HG02885 (cell line): ENCODE results near the gene SLC47A2.

Source experiments
- ATAC-seq: cut with Tn5 transposase; IDR thresholded peaks from one replicate; pipeline ENCODE4 v1.9.1; 2021; ENCODE audit warnings: mild to moderate bottlenecking; ENCODE audit not compliant: unreplicated experiment, poor library complexity

Gene SLC47A2

DNA sequence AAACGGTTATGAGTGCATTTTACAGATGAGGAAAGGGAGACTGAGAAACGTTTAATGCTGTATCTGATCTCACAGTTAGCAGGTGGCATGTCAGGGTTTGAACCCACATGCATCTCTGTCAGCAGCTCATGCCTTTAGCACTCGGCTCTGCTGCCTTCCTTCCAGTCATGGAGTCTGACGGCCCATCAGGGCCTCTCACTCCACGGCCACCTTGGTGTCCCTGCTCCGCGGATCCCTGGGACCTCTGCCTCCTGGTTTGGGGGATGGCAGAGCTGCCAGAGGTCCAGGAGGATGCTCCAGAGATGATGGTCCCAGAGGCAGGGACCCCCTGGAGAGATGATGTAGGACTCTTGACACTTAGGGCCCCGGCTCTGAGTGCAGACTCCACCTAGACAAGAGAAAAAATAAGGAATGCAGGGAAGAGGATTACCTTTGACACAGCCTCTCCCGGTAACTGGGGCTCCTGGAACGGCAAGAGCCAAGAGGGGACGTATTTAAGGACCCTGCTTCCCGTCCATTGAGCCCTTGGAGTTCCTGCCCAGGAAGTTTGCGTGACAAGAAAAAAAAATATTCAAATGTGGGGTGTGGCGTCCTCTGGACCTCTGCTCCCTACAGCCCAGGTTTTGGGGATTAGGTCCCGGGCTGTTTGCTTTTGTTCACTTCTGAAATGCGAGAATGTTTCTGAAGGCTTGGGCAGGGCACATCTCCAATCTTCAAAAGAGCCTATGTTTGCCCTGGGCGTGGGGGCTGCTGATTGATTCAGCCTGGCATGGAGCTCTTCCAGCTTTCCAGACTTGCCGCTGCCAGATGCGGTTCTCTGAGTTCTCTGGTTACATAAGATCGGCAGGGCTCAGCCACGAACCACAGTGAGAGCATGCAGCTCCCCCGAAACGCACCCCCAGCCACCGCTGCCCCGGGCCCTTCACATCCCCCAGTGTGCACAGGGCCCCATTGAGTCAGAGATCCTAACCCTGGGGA lies 31.7 kb upstream of the SLC47A2 start, which contains the start of gene ALDH3A1:
Gene ALDH3A1 (minus strand): TSS at position 470 of the 978 bp plus-strand sequence. CDS start 3,169 bp downstream, outside the sequence.
- ATAC-seq, result no peak

DNA sequence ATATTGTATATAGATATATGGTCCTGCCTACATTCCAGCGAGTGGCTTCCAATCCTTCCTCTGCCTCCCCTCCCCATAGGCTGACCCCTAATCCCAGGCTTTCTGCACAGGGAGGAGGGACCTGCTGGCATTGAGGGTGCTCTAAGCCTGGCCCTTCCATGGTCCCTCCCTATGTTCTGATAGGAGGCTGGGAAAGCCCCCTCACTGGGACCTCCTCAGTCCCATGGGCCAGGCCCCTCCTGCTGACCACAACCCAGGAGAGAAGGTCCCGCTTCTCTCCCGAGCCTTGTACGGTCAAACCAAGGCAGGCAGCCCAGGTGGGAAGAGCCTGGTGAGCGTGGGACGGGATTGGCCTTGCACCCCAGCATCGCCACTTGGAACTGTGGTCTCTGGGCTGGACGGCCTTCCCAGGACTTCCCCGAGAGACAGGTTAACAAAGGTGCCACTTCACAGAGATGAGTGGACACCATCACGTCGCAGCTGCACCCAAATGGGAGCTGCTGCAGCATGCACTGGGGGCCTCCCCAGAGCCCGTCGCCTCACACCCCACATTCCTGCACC lies 30.9 kb upstream of the SLC47A2 start:
- no peak for ATAC-seq

DNA sequence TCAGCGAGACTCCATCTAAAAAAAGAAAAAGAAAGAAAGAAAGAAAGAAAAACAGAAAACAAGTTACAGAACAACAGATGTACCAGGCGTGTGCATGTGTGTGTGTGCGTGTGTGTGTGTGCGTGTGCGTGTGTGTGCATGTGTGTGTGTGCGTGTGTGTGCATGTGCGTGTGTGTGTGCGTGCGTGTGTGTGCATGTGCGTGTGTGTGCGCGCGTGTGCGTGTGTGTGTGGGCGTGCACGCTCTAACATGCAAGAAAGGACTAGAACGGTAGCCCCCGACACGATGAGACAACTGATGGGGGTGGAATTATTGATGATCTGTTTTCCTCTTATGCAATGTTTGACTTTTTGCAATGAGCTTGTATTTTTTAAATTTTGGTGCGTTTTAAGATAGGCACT lies 30.1 kb upstream of the SLC47A2 start:
- no peak for ATAC-seq

DNA sequence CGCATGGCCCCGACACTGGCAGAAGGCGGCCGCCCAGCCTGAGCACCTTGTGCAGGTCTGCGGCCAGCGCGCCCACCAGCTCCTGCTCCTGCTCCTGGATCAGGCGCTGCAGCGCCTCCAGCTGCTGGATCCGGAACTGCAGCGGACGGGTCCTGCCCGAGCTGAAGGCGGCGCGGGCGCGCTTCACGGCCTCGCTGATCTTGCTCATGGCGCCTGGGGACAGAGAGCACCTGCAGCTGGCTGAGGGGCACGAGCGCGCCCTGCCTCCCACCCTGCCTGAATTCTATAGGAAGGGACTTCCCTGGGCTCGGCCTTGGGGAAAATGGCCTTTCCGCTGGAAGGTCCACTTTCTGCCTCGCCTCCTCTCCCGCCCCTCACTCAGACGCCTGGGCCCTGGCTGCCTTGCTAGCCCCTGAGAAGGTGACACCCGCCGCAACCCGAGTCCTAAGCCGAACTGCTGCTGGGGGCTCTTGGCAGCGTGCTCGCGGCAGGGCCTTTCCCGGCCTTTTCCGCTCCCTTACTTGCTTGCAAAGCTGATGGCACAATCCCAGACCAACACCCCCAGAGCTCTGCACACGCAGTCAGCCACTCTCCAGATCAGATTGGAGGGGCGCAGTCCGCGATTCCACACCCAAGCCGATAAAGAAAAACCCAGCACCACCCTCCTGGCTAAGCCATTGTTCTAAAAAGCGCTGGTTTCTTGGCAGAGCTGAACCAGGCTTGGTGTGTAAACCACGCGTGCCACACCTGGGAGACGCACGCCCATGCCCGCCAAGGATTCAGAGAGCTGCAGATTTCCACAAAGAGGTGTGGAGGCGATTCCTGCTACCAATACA lies 28.8 kb upstream of the SLC47A2 start:
- ATAC-seq, result peak; percentile 80

DNA sequence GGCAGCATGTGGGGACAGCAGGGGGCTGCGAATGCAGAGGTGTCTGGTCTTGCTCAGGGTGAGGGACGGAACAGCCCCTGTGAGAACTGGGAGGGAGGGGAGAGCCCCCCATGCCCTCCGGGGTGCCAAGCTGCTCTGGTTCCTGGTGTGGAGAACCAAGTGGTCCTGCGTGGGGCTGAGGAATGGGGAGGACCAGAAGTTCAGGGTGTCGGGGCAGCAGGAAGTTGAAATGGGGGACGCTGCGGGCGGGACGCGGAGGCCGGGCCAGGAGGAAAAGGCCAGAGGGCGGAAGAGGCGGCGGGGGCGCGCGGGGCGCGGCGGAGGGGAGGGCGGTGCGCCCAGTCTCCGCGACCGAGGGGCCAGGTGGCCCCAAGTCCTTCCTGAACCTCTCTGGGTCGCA lies 28.1 kb upstream of the SLC47A2 start:
- ATAC-seq, result peak; percentile 19

DNA sequence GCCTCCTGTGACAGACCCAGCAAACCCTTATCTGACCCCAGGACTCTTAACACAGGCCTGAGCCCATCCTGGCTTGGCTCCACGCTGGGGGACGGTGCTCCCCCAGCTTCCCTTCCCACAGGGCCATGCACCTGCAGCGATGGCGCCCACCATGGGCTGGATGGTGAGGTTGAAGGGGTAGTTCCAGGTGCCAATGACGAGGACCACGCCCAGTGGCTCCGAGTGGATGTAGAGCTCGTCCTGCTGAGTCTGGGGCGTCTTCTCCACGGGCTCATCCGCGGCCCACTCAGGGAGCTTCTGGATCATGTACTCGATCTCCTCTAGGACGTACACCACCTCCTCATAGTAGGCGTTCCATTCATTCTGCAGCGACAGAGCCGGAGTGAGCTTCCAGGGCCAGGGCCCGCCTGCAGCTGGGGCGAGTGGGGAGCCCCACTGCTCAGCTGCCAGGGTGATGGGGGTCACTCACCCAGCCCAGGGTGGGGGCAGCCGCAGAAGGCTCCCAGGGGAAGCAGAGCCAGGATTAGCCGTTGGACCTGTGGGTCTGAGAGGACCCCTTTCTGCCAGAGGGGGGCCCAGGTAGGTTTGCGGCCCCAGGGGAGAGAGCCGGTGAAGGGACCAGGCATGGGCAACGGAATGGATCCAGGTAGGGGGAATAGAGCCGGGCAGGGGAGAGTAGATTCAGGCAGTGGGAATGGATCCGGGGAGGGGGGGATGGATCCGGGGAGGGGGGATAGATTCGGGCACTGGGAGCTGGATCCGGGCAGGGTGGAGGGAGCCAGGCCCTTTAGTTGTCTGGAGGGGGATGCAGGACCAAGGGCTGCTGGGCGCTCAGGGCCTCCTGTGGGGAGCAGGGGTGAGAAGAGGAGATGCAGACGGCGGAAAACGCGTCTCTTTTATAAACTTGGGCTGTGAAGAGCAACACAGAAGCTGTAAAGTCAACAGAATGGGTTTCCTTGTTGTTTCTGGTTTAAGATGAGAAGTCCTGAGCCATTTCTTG lies 27.0 kb upstream of the SLC47A2 start:
- no peak for ATAC-seq

DNA sequence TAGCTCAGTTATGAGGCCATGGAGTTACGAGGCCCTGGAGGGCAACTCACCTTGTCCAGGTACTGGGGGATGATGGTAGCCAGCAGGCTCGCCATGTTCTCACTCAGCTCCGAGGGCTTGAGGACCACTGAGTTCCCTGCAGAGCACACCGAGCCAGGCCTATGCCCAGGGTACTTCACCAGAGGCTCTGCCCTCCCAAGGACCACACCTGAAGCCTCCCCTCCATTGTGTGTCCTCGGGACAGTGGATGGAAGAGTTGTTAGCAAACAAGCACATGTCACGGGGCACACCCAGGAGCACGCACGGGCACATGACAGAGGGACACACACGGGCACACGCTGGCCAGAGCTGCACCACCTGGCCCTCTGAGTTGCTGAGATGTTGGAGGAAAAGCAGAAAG lies 26.1 kb upstream of the SLC47A2 start:
- ATAC-seq, result no peak

DNA sequence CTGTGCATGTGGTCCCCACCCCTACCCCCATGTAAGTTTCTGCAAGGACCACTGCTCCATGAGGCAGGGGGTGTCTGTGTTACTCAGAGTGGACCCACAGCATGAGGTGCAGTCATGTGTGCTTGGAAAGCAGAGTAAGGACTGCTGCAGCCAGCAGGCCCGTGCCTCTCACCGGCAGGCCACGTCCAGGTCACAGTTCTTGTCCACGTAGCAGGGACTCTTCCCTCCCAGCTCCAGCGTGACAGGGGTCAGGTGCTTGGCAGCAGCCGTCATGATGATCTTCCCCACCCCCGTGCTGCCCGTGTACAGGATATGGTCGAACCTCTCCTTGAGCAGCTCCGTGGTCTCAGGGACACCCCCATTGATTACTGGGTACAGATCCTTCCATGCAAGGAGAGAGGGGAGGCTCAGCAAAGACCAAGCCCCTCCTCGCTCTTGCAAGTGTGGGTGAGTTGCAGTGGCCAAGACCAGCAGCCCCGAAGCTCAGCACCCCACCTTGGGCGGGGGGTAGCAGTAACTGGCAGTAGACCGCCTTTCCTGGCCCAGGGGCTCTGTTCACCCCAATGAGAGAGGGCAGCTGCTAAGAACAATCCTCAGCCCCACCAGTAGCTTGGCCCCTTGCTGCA lies 25.6 kb upstream of the SLC47A2 start:
- no peak for ATAC-seq

DNA sequence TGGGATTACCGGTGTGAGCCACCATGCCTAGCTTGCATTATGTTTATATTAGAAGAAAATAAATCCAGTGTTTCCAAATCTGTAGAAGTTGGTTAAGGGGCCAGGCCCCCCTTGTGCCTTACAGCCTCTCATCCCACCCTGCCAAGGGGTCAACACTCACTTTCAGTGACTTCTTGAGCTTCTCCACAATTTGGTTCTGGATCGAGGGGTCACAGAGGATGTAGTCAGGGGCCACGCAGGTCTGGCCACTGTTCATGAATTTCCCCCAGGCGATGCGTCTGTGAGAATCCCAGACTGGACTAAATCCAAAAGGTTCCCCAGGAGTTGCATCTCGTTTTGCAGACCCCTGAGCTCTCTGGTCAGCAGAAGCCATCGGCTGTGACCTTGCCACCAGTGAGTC lies 24.5 kb upstream of the SLC47A2 start:
- no peak for ATAC-seq

DNA sequence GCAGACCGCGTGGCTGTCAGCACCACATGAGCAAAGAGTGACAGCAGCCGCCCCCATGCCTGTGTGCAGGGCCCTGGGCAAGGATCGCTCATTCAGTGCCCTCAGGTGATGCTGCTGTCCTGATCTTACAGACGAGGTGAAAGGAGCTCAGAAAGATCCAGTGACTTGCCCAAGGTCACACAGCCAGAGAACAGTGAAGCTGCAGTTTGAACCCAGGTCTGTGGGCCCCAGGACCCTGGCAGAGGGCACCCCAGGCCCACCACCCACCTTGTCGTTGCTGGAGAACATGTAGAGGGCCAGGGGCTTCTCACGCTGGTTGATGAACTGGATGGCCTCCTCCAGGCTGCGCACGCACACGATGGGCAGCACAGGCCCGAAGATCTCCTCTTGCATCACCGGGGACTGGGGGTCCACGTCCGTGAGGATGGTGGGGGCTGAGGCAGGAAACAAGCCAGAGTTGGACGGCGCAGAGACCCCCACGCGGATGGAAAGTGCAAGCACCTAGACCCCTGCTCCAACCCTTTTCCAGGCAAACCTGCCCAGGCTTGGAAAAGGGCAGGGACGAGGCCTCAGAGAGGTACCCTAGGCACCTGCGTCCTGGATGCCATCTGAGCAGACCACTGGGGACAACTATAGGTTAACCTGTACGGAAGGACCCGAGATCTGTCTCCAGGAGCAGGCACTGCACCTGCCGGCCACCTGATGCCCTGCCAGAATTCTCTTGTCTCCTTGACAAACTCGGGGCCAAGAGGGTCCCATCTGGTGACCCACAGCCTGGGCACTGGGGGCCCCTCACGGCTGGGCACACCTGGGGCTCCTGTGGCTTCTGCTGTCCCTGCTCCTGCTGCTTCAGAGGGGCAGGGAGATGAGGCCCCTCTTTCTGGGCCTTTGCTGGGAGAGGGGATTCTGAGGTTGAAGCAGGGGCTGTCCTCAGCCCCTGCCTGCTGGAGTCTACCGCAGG lies 23.1 kb upstream of the SLC47A2 start:
- no peak for ATAC-seq

DNA sequence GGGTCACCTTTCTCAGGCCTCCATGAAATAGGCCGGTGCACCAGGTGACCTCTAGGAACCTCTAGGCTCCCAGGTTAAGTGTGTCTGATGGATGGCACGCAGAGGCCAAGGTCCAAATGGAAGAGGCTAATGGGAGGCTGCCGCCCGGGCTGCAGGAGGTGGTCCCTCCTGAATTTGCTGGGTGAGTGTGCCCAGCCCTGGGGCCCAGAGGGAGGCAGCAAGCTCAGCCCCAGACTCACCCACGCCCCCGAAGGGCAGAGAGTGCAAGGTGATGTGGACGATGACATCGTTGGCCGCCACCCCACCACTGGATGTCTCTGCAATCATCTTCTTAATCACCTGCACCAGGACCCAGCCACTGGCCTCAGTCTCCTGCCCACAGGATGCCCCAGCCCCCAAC lies 22.4 kb upstream of the SLC47A2 start:
- no peak for ATAC-seq

DNA sequence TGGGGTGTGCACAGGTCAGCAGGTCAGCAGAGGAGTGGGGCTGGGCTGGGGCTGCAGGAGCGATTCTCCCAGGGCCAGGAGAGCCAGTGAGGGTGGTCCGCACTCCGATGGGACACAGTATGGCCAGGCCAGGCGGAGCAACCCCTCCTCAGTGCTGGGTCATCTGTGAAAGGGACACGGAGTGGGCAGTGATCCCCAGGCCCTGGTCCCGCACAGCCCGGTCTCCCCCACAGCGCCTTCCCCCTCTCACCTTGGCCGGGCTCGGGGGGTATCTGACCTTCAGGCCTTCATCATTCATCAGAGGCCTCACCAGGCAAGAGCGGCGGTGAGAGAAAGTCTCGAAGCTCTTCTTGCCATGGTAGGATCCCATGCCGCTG lies 21.7 kb upstream of the SLC47A2 start:
- ATAC-seq, result no peak

DNA sequence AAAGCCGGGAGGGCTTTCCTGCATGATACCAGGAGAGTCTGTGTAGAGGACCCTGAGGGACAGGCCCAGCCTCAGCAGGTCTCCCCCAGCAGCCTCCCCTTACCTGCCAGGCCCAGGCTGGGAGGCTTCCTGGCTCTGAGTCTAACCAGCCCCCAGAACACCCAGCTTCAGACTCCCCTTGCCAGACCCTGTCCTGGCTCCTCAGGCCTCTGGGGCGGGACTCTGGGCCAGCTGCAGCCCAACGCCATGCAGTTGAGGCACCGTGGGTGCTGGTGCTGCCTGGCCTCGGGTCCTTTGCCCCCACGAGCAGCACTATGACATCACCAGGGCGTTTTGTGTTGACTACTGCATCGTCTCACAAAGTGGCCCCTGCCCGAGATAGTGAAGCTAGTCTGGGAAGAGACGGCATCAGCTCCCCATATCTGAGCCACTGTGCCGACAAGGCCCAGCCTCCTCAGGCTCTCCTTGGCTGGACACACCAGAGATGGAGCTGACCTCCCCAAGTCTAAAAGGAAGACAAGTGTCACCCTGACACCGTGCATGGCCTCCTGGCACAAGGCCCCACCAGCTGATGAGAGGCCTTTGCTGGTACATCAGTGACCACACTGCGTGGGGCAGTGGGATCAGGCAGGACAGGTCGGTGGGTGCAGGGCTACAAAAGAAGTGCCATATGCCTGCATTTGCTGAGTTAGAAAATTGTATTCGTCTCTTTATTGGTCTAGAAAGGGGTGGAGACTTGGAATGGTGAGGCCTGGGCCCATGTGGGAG lies 21.1 kb upstream of the SLC47A2 start:
- no peak for ATAC-seq

DNA sequence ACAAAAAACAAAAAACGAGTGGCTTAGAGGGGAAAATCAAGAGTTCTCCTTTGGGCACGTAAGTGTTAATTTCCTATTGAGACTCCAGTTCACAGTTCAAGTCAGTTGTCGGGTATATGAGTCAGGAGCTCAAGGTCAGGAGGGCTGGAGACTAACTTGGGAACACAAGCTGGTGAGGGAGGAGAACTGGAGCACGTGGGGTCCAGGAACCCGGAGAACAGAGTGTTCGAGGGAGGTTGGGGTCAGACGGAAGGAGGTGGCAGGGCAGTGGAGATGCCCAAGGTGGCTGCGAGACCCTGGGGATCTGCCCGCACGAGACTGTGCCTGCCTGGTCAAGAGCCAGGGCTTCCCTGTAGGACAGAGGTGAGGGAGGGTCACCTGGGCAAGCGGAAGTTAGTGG lies 19.7 kb upstream of the SLC47A2 start:
- no peak for ATAC-seq

DNA sequence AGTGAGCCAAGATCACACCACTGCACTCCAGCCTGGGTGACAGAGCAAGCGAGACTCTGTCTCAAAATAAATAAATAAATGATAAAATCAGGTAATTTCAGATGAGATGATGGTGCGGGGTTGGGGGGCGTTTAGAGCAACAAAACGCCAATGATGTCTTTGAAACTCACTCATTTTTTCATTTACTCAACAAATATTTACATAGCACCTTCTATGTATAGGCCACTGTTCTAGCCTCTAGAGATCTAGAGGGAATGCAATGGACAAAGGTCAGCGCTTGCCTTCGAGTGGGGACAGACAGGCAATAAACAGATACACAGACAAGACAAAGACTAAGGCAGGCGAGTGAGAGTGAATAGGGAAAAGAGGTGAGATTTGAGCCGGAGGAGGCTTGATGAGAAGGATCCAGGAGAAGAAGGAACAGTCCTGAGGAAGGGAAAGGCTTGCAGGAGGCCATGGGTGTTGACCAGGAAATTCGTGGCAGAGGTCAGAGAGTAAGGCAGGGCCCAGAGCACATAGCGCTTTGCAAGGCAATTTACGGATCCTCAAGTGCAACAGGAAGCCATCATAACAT lies 17.7 kb upstream of the SLC47A2 start:
- ATAC-seq, result no peak

DNA sequence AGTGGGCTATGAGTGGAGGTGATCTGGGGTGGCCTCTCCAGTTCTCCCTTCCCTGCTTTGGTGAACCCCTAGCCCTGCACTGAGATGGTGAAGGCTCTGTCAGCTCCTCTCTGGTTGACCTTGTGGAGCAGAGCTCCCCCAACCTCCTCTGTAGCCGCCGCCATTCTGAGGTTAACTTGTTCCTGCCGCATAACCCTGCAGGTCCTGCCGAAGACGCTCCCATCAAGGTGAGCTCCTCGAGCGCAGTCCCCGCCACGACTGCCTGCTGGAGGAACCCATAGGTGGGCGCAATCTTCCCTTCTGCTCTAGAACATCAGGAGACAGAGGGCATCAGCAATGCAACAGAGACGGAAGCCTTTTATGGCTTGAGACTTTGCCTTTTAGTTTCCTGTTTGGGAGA lies 15.2 kb upstream of the SLC47A2 start:
- ATAC-seq, result no peak

DNA sequence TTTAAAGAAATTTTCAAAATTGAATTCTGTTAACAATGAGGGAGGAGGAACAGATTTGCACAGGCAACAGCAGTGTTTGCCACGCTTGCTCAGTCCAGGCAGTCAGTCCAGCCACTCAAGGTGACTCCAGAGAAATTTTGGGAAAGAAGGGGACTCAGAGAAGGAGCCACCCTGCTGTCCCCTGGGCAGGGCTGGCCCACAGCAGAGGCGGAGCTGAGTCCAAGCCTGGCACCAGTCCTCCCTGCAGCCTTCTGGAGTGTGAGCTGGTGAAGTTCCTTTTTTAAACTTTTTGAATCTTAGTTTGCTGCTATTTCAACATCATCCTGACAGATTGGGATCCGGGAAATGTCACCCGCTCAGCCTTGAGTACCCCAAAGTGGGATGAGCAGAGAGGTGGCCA lies 14.5 kb upstream of the SLC47A2 start:
- no peak for ATAC-seq
